ENCODE measurements around the gene C6orf136. TPM values are rescaled to one million over a fixed set of nuclear protein-coding genes. Genes with fewer than 3 reads are reported as not detected.
A peak's percentile ranks its signal among the peaks of the same experiment; 100 is the strongest.

Gene C6orf136
- total and polyA plus RNA-seq, 9 of the 15 experiments (the other 6 are each of a cell fraction or from before 2014, with no cell fraction given): 14.1 to 63.1 (median 18.4) TPM

DNA sequence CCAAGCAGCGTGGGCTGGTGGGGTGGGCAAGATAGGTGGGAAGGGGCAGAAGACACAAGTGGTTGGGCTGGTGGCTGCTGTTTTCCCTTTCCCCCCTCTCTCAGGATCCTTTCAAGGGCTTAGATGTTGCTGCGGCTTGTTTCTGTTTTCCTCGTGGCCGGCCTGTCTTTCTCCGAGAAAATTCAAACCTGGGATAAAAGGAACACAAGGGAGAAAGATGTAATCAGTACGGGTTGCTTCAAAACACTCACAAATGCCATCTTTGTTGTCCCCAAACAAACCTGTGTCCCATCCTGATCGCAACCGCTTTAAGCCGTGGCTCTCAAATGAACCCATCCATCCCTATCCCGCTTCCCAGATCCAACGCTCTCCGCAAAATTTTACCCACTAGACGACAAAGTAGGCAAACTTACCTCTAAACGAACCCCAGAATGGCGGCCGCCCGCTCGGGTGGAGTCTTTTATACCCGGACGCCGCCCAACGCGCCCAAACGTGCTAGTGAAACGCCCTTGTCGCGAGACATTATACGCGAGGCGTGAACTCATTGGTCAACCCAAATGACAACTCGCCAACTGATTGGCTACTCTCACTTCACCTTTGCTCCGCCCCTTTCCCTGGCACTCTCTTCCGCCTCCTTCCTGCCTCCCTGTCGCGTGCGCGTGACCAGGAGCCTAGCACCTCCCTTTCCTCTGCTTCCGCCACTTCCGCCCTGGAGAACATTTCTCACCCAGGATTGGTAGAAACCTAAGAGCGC, 29.9 kb upstream of the C6orf136 start, which contains the start of gene PPP1R10 (continued):
- TF ChIP-seq, protein P1, sequence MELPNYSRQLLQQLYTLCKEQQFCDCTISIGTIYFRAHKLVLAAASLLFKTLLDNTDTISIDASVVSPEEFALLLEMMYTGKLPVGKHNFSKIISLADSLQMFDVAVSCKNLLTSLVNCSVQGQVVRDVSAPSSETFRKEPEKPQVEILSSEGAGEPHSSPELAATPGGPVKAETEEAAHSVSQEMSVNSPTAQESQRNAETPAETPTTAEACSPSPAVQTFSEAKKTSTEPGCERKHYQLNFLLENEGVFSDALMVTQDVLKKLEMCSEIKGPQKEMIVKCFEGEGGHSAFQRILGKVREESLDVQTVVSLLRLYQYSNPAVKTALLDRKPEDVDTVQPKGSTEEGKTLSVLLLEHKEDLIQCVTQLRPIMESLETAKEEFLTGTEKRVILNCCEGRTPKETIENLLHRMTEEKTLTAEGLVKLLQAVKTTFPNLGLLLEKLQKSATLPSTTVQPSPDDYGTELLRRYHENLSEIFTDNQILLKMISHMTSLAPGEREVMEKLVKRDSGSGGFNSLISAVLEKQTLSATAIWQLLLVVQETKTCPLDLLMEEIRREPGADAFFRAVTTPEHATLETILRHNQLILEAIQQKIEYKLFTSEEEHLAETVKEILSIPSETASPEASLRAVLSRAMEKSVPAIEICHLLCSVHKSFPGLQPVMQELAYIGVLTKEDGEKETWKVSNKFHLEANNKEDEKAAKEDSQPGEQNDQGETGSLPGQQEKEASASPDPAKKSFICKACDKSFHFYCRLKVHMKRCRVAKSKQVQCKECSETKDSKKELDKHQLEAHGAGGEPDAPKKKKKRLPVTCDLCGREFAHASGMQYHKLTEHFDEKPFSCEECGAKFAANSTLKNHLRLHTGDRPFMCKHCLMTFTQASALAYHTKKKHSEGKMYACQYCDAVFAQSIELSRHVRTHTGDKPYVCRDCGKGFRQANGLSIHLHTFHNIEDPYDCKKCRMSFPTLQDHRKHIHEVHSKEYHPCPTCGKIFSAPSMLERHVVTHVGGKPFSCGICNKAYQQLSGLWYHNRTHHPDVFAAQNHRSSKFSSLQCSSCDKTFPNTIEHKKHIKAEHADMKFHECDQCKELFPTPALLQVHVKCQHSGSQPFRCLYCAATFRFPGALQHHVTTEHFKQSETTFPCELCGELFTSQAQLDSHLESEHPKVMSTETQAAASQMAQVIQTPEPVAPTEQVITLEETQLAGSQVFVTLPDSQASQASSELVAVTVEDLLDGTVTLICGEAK (IDR thresholded peaks at IDR 0.05): peak; percentile 97
- TF ChIP-seq, protein P1 (CRISPR knock-in tag; IDR thresholded peaks at IDR 0.05): no peak
- TF ChIP-seq ZFX (CRISPR knock-in tag; IDR thresholded peaks at IDR 0.05) (peak; percentile 70; the same call in 1 of the 2 replicates), EGR1 (conservative IDR thresholded peaks at IDR 0.05) (no peak; the same call in 1 of the 2 replicates), RB1 (IDR thresholded peaks at IDR 0.05; ENCODE audit: low read depth) (peak; percentile 93), SPI1 (IDR thresholded peaks at IDR 0.05; ENCODE audit: borderline replicate concordance, low read depth, low read length) (peak; percentile 96), MYBL2 (IDR thresholded peaks at IDR 0.05; ENCODE audit: low read depth) (peak; percentile 88), MYBL2 (CRISPR knock-in tag; IDR thresholded peaks at IDR 0.05; ENCODE audit: borderline replicate concordance) (no peak), ETS2 (tag; IDR thresholded peaks at IDR 0.05; ENCODE audit: borderline replicate concordance, poor library complexity, severe bottlenecking) (no peak), RBFOX2 (IDR thresholded peaks at IDR 0.05; ENCODE audit: low read depth, low read length) (peak; percentile 99), ZNF174 (CRISPR knock-in tag; IDR thresholded peaks at IDR 0.05) (no peak)
- TF ChIP-seq, protein P2, sequence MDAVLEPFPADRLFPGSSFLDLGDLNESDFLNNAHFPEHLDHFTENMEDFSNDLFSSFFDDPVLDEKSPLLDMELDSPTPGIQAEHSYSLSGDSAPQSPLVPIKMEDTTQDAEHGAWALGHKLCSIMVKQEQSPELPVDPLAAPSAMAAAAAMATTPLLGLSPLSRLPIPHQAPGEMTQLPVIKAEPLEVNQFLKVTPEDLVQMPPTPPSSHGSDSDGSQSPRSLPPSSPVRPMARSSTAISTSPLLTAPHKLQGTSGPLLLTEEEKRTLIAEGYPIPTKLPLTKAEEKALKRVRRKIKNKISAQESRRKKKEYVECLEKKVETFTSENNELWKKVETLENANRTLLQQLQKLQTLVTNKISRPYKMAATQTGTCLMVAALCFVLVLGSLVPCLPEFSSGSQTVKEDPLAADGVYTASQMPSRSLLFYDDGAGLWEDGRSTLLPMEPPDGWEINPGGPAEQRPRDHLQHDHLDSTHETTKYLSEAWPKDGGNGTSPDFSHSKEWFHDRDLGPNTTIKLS (IDR thresholded peaks at IDR 0.05; ENCODE audit: borderline replicate concordance, low read depth): peak; percentile 78
- TF ChIP-seq, protein P3, sequence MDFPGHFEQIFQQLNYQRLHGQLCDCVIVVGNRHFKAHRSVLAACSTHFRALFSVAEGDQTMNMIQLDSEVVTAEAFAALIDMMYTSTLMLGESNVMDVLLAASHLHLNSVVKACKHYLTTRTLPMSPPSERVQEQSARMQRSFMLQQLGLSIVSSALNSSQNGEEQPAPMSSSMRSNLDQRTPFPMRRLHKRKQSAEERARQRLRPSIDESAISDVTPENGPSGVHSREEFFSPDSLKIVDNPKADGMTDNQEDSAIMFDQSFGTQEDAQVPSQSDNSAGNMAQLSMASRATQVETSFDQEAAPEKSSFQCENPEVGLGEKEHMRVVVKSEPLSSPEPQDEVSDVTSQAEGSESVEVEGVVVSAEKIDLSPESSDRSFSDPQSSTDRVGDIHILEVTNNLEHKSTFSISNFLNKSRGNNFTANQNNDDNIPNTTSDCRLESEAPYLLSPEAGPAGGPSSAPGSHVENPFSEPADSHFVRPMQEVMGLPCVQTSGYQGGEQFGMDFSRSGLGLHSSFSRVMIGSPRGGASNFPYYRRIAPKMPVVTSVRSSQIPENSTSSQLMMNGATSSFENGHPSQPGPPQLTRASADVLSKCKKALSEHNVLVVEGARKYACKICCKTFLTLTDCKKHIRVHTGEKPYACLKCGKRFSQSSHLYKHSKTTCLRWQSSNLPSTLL (IDR thresholded peaks at IDR 0.05): no peak

Measured in K562 (cell line).